ENCODE data around the gene NEU4.
"Not testable (repeated sequence)": the region's sequence is repeated elsewhere in the genome, so short reads cannot be mapped to it uniquely, and the experiment has no call there.

The NEU4 gene

GRCh38 chr2:241808721-241809382 lies at the start of gene NEU4:
Gene NEU4, plus strand, starts transcription at chr2:241809193. Its CDS starts 5,292 bp downstream, at chr2:241814485.
- DNase-seq, result no peak

- DNase-seq, result not testable (repeated sequence)
Measured at GRCh38 chr2:241759893-241760292, 49.1 kb upstream of the NEU4 start.

GRCh38 chr2:241760301-241760771 lies 48.7 kb upstream of the NEU4 start:
- no peak for DNase-seq

GRCh38 chr2:241762321-241762932 lies 46.6 kb upstream of the NEU4 start:
- no peak for DNase-seq

- no peak for DNase-seq
Measured at GRCh38 chr2:241762933-241763369, 46.0 kb upstream of the NEU4 start.

GRCh38 chr2:241763551-241764274 lies 45.3 kb upstream of the NEU4 start:
- no peak for DNase-seq

GRCh38 chr2:241764275-241765241 lies 44.4 kb upstream of the NEU4 start:
- DNase-seq, result no peak

- no peak for DNase-seq
Measured at GRCh38 chr2:241767464-241768250, 41.3 kb upstream of the NEU4 start.

GRCh38 chr2:241768251-241768711 lies 40.7 kb upstream of the NEU4 start:
- no peak for DNase-seq

- DNase-seq, result no peak
Measured at GRCh38 chr2:241768850-241769249, 40.1 kb upstream of the NEU4 start.

- DNase-seq, result no peak
Measured at GRCh38 chr2:241769819-241770184, 39.2 kb upstream of the NEU4 start.

- no peak for DNase-seq
Measured at GRCh38 chr2:241770185-241770935, 38.6 kb upstream of the NEU4 start.

- no peak for DNase-seq
Measured at GRCh38 chr2:241770936-241771285, 38.1 kb upstream of the NEU4 start.

GRCh38 chr2:241771286-241772062 lies 37.5 kb upstream of the NEU4 start:
- no peak for DNase-seq

- no peak for DNase-seq
Measured at GRCh38 chr2:241772063-241772499, 36.9 kb upstream of the NEU4 start.

GRCh38 chr2:241773511-241774418 lies 35.2 kb upstream of the NEU4 start:
- peak; percentile 79 for DNase-seq

- no peak for DNase-seq
Measured at GRCh38 chr2:241774419-241775222, 34.4 kb upstream of the NEU4 start.
